D721Med (cell line): ENCODE data around the gene C10orf90.

Experiments
- DNase-seq: peaks from one replicate; pipeline ENCODE4 v3.0.0; 2011; ENCODE audit warnings: low spot score; ENCODE audit not compliant: insufficient read length
- FAIRE-seq: peaks from 2 replicates; lab custom pipeline; 2011; peaks lifted over from hg19 to GRCh38; lab: Jason Lieb, UNC
- TF ChIP-seq, protein P1 (sequence below): IDR thresholded peaks from 2 replicates; pipeline ENCODE4 v1.5.1; 2012; ENCODE audit warnings: mild to moderate bottlenecking, control low read depth; ENCODE audit not compliant: insufficient read depth; ENCODE audit errors: missing control alignments

The C10orf90 gene

DNA sequence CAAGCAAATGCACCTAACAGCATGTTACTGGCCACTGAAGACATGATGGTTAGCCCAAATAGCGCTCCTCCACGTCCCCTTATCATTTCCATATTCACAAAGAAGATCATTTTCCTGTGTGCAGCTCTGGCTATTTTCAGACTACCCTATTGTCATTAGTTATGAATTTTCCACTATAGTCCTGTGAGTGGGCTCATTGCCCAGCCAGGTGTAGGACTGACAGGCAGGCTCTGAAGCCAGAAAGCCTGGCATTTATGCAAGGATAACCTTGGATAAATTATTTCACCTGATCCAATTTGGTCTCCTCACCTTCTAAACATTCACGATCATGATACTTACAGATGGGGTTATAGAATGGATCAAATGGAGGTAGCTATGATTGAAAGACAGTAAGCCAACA lies 104.6 kb downstream of the C10orf90 start:
- DNase-seq (no peak), FAIRE-seq (no peak)
- TF ChIP-seq, protein P1, sequence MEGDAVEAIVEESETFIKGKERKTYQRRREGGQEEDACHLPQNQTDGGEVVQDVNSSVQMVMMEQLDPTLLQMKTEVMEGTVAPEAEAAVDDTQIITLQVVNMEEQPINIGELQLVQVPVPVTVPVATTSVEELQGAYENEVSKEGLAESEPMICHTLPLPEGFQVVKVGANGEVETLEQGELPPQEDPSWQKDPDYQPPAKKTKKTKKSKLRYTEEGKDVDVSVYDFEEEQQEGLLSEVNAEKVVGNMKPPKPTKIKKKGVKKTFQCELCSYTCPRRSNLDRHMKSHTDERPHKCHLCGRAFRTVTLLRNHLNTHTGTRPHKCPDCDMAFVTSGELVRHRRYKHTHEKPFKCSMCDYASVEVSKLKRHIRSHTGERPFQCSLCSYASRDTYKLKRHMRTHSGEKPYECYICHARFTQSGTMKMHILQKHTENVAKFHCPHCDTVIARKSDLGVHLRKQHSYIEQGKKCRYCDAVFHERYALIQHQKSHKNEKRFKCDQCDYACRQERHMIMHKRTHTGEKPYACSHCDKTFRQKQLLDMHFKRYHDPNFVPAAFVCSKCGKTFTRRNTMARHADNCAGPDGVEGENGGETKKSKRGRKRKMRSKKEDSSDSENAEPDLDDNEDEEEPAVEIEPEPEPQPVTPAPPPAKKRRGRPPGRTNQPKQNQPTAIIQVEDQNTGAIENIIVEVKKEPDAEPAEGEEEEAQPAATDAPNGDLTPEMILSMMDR, result no peak

DNA sequence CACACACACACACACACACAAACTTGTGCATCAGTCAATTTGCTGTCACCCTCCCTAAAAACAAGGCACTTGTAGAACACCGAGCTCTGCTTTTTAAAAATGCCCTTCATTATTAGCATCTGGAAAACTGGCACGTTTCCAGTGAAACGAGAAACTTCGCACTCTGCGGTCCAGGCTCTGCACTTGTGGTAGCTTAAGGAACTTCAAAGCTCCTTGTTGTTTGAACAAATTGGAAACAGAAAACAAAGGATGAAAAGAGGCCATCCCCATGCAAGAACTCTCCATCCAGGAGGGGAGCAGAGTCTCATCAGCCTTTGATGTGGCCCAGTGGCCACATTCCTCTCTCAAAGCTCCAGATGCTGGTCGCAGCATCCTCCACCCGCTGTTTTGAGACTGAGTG lies 105.1 kb downstream of the C10orf90 start:
- FAIRE-seq (no peak), DNase-seq (no peak)
- TF ChIP-seq, protein P1, result no peak

DNA sequence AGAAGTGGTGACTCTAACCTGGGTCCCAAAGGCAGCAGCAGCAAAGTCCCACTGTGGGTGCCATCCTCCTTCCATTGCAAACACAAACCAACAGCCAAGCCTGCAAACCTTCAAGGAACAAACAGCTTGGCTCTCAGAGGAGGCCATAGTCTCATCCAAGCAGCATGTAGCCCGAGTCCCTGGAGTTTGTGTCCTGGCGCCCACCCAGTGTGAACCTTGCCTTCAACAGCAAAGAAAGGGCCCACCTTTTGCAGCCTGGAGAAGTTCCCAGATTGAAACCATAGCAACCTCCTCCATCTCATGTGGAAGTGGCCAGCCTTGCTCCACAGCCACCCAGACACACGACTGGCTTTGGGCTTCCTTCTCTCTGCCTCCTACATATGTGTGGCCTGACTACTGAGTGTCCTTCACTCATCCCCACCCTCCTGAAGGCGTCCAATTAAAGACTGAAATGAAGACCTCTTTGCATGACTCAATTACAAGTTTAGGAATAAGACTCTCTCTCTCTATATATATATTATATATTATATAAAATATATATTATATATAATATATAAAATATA lies 106.1 kb downstream of the C10orf90 start:
- DNase-seq (no peak), FAIRE-seq (no peak)
- TF ChIP-seq, protein P1, result no peak

DNA sequence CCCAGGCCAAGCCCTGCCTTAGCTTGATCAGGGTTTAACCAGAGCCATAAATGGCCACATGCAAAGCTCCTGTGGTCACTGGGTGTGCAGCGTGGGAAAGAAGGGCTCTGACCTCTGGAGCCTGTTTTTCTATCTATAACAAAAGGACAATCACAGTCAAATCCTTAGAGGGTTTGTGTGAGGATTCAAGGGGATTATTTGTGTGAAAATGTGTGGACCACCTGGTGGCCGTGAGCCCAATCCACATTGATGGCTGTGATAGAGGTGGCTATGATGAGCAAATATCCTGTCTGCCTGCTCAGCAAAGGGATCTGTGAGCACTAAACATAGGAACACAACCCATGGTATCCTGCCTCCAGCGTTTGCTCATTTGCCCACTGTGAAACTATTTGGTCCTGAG lies 107.1 kb downstream of the C10orf90 start:
- DNase-seq (no peak), FAIRE-seq (no peak)
- TF ChIP-seq, protein P1, result no peak

DNA sequence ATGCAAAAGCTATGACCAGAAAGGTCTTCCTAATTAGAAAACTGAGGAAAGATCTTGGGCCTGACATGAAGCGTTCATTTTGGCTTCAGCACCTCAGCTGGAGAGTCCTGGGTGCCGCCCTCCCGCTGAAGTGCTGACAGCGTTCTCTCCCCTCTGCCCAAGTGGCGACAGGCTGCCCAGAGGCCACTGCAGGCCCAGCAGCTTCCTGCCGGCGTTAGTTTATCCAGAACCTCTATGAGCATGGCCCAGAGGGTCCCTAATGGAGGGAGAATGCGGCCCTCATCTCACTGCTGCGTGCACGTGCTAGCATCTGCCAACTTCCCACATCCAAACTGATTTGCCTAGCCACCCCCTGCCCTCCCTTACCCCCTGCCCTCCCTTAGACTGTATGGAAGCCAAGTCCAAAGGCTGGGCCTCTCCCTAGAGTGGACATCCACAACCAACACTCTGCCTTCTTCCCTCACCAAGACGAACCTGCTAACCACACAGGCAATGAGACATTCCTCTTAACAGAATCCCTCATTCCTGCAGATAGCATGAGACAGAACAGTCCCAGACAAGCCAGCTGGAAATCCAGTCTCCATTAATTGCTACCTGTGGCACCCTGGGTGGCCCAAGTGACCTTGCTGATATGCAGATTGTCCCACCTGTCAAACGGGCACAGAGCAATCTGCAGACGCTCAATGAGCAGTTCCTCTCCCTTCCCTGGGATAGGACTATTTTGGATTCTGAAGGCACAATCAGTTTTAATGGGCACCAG lies 108.4 kb downstream of the C10orf90 start:
- DNase-seq (no peak), FAIRE-seq (no peak)
- TF ChIP-seq, protein P1, result no peak

DNA sequence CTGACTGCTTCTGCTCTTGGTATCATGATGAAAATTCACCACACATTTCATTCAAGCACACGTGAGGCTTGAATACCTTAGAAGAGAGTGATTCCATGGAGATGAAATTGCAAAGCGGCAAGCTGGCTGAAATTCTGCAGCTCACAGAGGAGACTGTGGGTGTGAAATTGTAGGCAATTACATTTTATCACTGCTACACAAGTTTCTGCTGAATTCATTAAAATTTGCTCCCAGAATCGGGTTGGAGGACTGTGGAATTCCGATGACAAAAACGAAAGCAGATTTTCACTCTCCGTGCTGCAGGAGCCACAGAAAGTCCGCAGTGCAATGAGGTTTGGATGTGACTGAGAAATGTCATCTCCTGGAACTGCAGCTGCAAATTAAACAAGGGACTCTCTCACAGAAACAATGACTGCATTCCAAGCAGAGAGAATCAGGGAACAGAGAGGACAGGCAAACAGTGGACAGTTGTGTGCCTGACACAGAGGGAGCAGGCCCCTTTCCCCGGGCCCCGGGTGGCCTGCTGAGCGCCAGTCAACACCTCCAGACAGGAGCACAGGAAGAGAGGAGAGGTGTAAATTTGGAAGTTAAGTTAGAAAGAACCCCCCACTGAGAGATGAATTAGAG lies 109.1 kb downstream of the C10orf90 start:
- no peak for DNase-seq
- TF ChIP-seq, protein P1, result no peak
- no peak for FAIRE-seq
